T-cell (primary cell): ENCODE results near the gene ATOX1. TPM values are rescaled to one million over a fixed set of nuclear protein-coding genes. Genes with fewer than 3 reads are reported as not detected.
A peak's percentile ranks its signal among the peaks of the same experiment; 100 is the strongest.

Experiments used
- ATAC-seq, 4 experiments: fragments of 200-7000 bp in 3 of 4; fragments of 150-1000 bp in 1 of 4; cut with Tn5 transposase; replicated peaks in 1 of 4; 1 replicate in 3 of 4; 2 replicates in 1 of 4; pipeline ENCODE4 v1.10.0; 2021; ENCODE audit warnings: moderate library complexity in 3 of 4, mild to moderate bottlenecking in 2 of 4, moderate number of reproducible peaks in 1 of 4
- CTCF ChIA-PET, 2 donors: fragments of 300-600 bp; sonication (Branson Sonifier 250); formaldehyde crosslinking; loops; one replicate each; lab custom pipeline; 2022; ENCODE audit warnings: antibody characterized with exemption in 2 of 2; lab: Charles Lee
- POLR2A ChIA-PET, 2 donors: fragments of 300-600 bp; sonication (Branson Sonifier 250); formaldehyde crosslinking; loops; one replicate each; lab custom pipeline; 2022; ENCODE audit warnings: antibody characterized with exemption in 2 of 2; lab: Charles Lee
- DNase-seq, 35 experiments: peaks; one replicate each; pipeline versions ENCODE4 v3.0.0 to v3.0.0-alpha.2; 2013 to 2023
- H3K27ac ChIP-seq: one replicate; pipeline ENCODE4 v1.5.1; 2013; ENCODE audit warnings: low read length
- H3K27me3 ChIP-seq, 2 experiments: replicated peaks in 1 of 2; 1 replicate in 1 of 2; 2 replicates in 1 of 2; pipeline versions ENCODE4 v1.6.1 to v1.7.0; 2013; ENCODE audit warnings: low read length in 1 of 2, mixed read lengths in 1 of 2; ENCODE audit not compliant: control insufficient read depth in 2 of 2, insufficient read depth in 2 of 2; ENCODE audit errors: extremely low read depth in 1 of 2
- H3K36me3 ChIP-seq, 2 donors: 1 replicate in 1 of 2; 2 replicates in 1 of 2; pipeline versions ENCODE4 v1.6.1 to v1.7.0; 2013; ENCODE audit warnings: low read length in 1 of 2; ENCODE audit not compliant: control insufficient read depth in 2 of 2, insufficient read depth in 1 of 2; ENCODE audit errors: extremely low read depth in 1 of 2
- H3K4me1 ChIP-seq, 2 experiments: 1 replicate in 1 of 2; 2 replicates in 1 of 2; pipeline versions ENCODE4 v1.6.1 to v1.7.0; 2013; ENCODE audit warnings: low read length in 2 of 2, mixed read lengths in 1 of 2; ENCODE audit not compliant: insufficient read depth in 2 of 2, control insufficient read depth in 1 of 2; ENCODE audit errors: extremely low read depth in 1 of 2
- H3K4me3 ChIP-seq, 2 donors: 1 replicate in 1 of 2; 2 replicates in 1 of 2; pipeline versions ENCODE4 v1.5.1 to v1.7.0; 2013; ENCODE audit warnings: mild to moderate bottlenecking in 2 of 2, low read length in 1 of 2, moderate library complexity in 1 of 2; ENCODE audit not compliant: control insufficient read depth in 1 of 2; ENCODE audit errors: extremely low read depth in 1 of 2
- H3K9me3 ChIP-seq: 2 replicates; pipeline ENCODE4 v1.7.0; 2013
- H3K27ac Mint-ChIP-seq, 2 donors: one replicate each; pipeline ENCODE4 v1.8.0; 2020 to 2021; ENCODE audit warnings: mild to moderate bottlenecking in 2 of 2, mixed read lengths in 2 of 2
- H3K27me3 Mint-ChIP-seq, 2 donors: one replicate each; pipeline ENCODE4 v1.8.0; 2021 to 2022; ENCODE audit warnings: mixed read lengths in 2 of 2
- H3K36me3 Mint-ChIP-seq: one replicate; pipeline ENCODE4 v1.8.0; 2021; ENCODE audit warnings: mixed read lengths
- H3K4me1 Mint-ChIP-seq, 3 donors: one replicate each; pipeline ENCODE4 v1.8.0; 2020 to 2022; ENCODE audit warnings: mixed read lengths in 3 of 3, mild to moderate bottlenecking in 1 of 3
- H3K4me3 Mint-ChIP-seq, 3 donors: one replicate each; pipeline ENCODE4 v1.8.0; 2020 to 2022; ENCODE audit warnings: mild to moderate bottlenecking in 3 of 3, mixed read lengths in 3 of 3, moderate library complexity in 3 of 3
- H3K9me3 Mint-ChIP-seq, 3 donors: one replicate each; pipeline ENCODE4 v1.8.0; 2020 to 2022; ENCODE audit warnings: mixed read lengths in 3 of 3
- WGBS: methylation state at CpG from one replicate; pipeline ENCODE4 v1.1.5; 2013; ENCODE audit warnings: missing lambda C conversion rate; ENCODE audit not compliant: insufficient coverage; 5-methylcytosine and 5-hydroxymethylcytosine counted together
- total RNA-seq, 35 experiments: library from RNA in 6 of 35; stranded (reverse) in 6 of 35; fragments of 120-200 nt in 1 of 35; gene quantifications; one replicate each; pipeline versions ENCODE4 v1.2.1 to v1.2.4 and lab custom pipeline; 2013 to 2026

ATOX1 gene
- total RNA-seq, 5 donors from 2014 or later (not counting 1 experiment from before 2014, with no cell fraction given): 21.4 to 33.8 (median 30.9) TPM

DNA sequence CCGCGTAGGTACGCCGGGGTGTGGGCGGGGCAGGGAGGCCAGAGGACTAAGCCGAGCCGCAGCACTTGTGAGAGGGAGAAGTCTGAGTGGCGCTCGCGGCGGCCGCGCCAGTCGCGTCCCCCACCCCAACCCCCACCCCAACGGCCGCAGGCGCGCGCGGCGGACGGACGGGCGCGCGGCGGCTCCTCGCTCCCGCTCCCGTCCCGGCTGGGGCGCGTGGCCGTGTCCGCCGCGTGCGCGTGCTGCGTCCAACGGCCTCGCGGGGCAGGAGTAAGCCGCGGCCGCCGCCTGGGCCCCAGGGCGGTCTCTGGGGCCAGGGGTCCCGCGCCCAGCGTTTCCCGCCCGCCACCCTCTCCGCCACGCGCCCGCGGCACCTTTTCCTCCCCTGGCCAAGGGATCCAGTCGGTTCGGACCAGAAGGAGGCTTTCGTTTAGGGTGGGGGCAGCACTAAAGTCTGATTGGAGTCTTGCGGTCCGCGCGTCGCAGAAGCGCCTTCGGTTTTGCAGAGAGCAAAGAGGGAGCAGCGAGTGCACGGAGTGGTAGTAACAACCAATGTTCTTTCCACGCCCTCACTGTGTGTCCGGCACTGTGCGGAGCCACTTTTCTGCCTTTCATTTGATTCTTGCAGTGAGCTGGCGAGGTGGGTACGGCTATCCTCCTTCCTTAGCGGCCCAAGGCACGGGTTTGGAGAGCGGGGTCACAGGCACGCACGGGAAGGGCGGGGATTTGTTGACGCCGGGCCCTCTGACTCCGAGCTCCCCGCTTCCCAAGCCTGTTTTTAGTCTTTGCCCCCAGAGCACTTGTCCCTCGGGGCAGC is 13.8 kb upstream of the ATOX1 start:
- Mint-ChIP-seq H3K27me3 (no peaks in the 10 kb centered on the region), H3K4me3 (peak overlapping the region in 2 of 3 donors; percentile 79 to 85), H3K27ac (peak overlapping the region; percentile 40 to 64), H3K36me3 (peaks cover 16% of the 10 kb centered on the region), H3K9me3 (no peaks in the 10 kb centered on the region), H3K4me1 (peaks cover 52 to 60% (median 53%) of the 10 kb centered on the region in 3 donors)
- Histone ChIP-seq H3K4me3 (peak overlapping the region; percentile 88 to 96), H3K27me3 (no peaks in the 10 kb centered on the region), H3K4me1 (peaks cover 24 to 26% of the 10 kb centered on the region in 2 experiments), H3K9me3 (no peaks in the 10 kb centered on the region), H3K36me3 (no peaks in the 10 kb centered on the region), H3K27ac (peak overlapping the region; percentile 62)
- DNase-seq (peak in 32 of 35 experiments; percentile 15 to 61 (median 31)), ATAC-seq (no peak)
- ChIA-PET POLR2A (interaction anchor here (0.5 to 1.8 kb wide), 10 partner anchors 9 to 1812 kb away, joined by 3 to 10 read pairs (median 5); partner anchors contain the start of gene ATOX1 (in 1 of the 2)), CTCF (interaction anchor here in 1 of 2 donors (1.1 to 2.0 kb wide), 4 partner anchors 12 to 1322 kb away, joined by 3 to 16 read pairs (median 4); partner anchors contain the start of gene ATOX1)
- WGBS: under 1% methylated on average over 81 of the region's 87 CpGs

DNA sequence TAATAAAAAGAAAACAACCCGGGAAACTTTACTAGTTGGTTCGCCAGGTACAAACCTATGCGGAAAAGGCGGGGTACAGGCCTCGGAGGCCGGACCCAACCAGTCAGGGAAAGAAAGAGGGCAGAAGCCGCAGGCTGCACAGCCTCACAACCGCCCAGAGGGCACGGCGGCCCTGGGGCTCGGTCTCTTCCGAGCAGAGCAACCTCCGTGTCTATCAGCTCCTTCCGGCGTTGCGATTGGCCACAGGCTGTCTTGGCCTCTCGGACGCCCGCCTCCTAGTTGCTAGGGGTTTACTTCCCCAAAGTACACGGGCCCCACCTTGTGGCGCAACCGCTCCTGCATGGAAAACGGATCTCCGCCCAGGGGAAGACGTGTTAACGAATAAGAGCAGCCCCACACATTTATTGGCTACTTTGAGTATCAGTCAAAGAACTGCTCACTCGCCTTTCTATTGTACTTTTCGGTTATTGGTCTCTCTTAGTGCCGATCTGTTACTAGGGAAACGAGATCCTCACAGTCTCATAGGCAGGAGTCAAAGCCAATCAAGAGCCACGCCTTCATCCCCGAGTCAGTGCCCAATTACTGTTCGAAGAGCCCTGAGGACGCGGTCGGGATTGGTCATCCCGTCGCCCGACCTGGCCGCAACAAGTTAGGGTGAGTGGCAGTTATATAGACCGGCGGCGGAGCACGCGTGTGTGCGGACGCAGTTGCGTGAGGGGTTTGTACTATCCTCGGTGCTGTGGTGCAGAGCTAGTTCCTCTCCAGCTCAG is 13.0 kb upstream of the ATOX1 start, which contains the start of gene G3BP1:
G3BP1 (plus strand) TSS at position 696 of the 770 bp plus-strand sequence. CDS start 14,667 bp downstream, outside the sequence.
- peak within 1 kb of the TSS; percentile 94 for H3K27ac ChIP-seq
- H3K27me3 Mint-ChIP-seq: no peaks in the 10 kb centered on the region
- ATAC-seq (peak; percentile 78 to 81 (median 80)), DNase-seq (peak; percentile 94 to 100 (median 100))
- POLR2A ChIA-PET: interaction anchor here (0.5 to 1.8 kb wide), 13 partner anchors 8 to 1811 kb away, joined by 3 to 10 read pairs (median 5); partner anchors contain the start of gene ATOX1 (in 1 of the 2)
- H3K4me1 ChIP-seq: peaks cover 24 to 25% of the 10 kb centered on the region in 2 experiments
- H3K36me3 Mint-ChIP-seq: peaks cover 12% of the 10 kb centered on the region
- H3K27ac Mint-ChIP-seq: peak within 1 kb of the TSS; percentile 40 to 64
- H3K4me3 ChIP-seq: peak within 1 kb of the TSS; percentile 88 to 96
- under 1% methylated on average over 46 of the region's 49 CpGs for WGBS
- CTCF ChIA-PET: interaction anchor here (0.6 to 2.0 kb wide), 12 partner anchors 9 to 1321 kb away, joined by 3 to 16 read pairs (median 3); partner anchors contain the start of genes ATOX1 (in 1 of the 2) and SLC36A1 (in 1 of the 2)
- H3K4me1 Mint-ChIP-seq: peaks cover 45 to 52% (median 47%) of the 10 kb centered on the region in 3 donors
- no peaks in the 10 kb centered on the region for H3K9me3 ChIP-seq
- H3K27me3 ChIP-seq: no peaks in the 10 kb centered on the region
- no peaks in the 10 kb centered on the region for H3K36me3 ChIP-seq
- peak within 1 kb of the TSS in 2 of 3 donors; percentile 79 to 85 for H3K4me3 Mint-ChIP-seq
- H3K9me3 Mint-ChIP-seq: no peaks in the 10 kb centered on the region

DNA sequence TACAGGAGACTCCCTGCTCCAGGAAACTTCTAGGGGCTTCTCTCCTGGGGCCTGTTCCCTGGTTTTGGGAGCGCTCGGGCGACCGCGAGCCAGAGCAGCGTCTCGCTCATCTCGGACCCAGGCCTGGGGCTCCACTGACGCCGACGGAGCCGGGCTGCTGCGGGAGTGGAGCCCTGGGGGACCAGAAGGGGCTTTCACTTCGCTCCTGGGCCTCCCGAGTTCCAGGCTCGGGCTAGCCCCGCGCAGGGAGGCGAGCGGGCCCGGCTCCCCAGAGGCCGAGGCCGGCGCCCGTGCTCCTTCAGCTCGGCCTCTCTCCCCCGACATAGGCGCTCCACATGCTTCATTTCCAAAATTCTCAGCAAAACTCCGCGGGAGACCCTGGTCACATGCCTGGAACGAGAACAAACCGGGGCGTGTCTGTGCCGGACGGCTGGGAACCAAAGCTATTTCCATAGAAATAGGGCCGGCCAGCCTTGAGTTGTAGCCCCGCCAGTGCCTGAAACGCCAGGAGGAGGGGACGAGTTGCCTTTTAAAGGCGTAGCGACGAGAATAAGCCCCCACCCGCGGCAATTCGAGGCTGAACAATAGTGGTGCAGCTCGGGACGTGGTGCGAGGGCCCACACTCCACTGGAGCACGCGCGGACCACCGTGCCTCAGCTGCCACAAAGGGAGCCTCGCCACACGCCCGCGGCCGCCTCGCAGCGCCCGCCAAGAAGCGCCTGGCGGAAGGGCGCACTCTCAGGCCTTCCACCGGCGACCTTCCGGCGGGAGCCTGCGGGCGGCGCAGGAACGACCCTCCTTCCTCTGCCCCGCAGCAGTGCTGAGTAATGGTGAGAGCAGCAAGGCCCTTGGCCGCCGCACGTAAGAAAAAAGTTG is 12.2 kb upstream of the ATOX1 start:
- H3K27ac Mint-ChIP-seq: no peak overlapping the region
- H3K4me3 Mint-ChIP-seq: no peak overlapping the region
- no peaks in the 10 kb centered on the region for H3K9me3 Mint-ChIP-seq
- peaks cover 23 to 24% of the 10 kb centered on the region in 2 experiments for H3K4me1 ChIP-seq
- H3K36me3 Mint-ChIP-seq: peaks cover 7% of the 10 kb centered on the region
- DNase-seq (peak in 10 of 35 experiments; percentile 21 to 55 (median 34)), ATAC-seq (peak; percentile 8 to 26 (median 15))
- no peaks in the 10 kb centered on the region for H3K27me3 Mint-ChIP-seq
- H3K9me3 ChIP-seq: no peaks in the 10 kb centered on the region
- no peaks in the 10 kb centered on the region for H3K27me3 ChIP-seq
- ChIA-PET POLR2A (interaction anchor here (0.5 to 1.8 kb wide), 8 partner anchors 12 to 1725 kb away, joined by 3 to 10 read pairs (median 5); partner anchors contain the start of gene ATOX1 (in 1 of the 2)), CTCF (interaction anchor here (0.6 to 2.0 kb wide), 12 partner anchors 10 to 1321 kb away, joined by 3 to 16 read pairs (median 3); partner anchors contain the start of genes ATOX1 (in 1 of the 2) and SLC36A1 (in 1 of the 2))
- H3K27ac ChIP-seq: peak overlapping the region; percentile 94
- H3K4me3 ChIP-seq: peak overlapping the region; percentile 65 to 68
- no peaks in the 10 kb centered on the region for H3K36me3 ChIP-seq
- H3K4me1 Mint-ChIP-seq: peaks cover 37 to 44% (median 38%) of the 10 kb centered on the region in 3 donors
- 8% methylated on average over 63 of the region's 75 CpGs for WGBS

DNA sequence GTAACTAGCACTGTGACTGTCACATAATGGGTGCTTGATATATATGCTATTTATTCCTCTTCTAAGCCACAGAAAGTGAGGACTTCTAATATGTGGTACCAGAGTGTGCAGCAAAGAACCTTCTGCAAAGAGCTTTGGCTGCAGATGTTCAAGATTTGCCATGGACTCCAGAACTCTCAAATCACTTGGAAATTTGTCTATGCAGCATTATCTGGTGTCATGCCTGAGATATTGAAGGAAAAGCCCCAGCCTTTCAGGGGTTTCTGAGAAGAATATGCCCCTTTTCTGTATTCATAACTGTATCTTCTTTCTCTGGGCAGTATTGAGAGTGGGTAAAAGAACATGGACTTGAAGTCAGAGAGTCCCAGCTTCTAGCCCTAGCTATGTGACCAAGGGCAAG is 8.5 kb upstream of the ATOX1 start:
- no peaks in the 10 kb centered on the region for H3K27me3 ChIP-seq
- Mint-ChIP-seq H3K4me3 (no peak overlapping the region), H3K36me3 (no peaks in the 10 kb centered on the region), H3K9me3 (no peaks in the 10 kb centered on the region), H3K27ac (no peak overlapping the region), H3K27me3 (no peaks in the 10 kb centered on the region), H3K4me1 (peaks cover 9 to 14% (median 13%) of the 10 kb centered on the region in 3 donors)
- H3K36me3 ChIP-seq: no peaks in the 10 kb centered on the region
- peaks cover 5 to 19% of the 10 kb centered on the region in 2 experiments for H3K4me1 ChIP-seq
- H3K9me3 ChIP-seq: no peaks in the 10 kb centered on the region
- ChIA-PET POLR2A (no interaction called here), CTCF (no interaction called here)
- H3K4me3 ChIP-seq: no peak overlapping the region
- ATAC-seq (no peak), DNase-seq (no peak)
- no peak overlapping the region for H3K27ac ChIP-seq

DNA sequence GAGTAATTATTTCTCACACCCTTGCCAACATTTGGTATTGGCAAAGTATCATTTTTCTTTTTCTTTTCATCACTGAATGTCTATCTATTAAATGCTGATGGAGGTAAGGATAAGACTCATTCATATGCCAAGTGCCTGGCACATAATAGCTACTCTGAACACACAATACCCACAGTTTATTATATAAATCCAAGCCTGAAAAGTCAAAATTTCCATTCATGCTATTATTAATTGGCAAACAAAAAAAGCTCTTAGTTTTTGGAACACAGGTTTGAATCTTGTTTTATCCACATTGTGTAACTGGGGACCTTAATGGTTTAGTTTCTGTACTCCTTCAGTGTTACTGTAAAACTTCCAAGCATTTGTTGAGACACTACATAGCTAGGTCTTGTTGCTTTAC is 6.4 kb upstream of the ATOX1 start:
- Mint-ChIP-seq H3K4me1 (peaks cover 4 to 8% (median 5%) of the 10 kb centered on the region in 3 donors), H3K27ac (no peak overlapping the region), H3K27me3 (no peaks in the 10 kb centered on the region), H3K9me3 (no peaks in the 10 kb centered on the region), H3K36me3 (no peaks in the 10 kb centered on the region), H3K4me3 (no peak overlapping the region)
- ATAC-seq (no peak), DNase-seq (no peak)
- H3K27ac ChIP-seq: no peak overlapping the region
- no peaks in the 10 kb centered on the region for H3K27me3 ChIP-seq
- no peak overlapping the region for H3K4me3 ChIP-seq
- no peaks in the 10 kb centered on the region for H3K9me3 ChIP-seq
- CTCF ChIA-PET: no interaction called here
- H3K36me3 ChIP-seq: no peaks in the 10 kb centered on the region
- POLR2A ChIA-PET: interaction anchor here (0.5 to 0.6 kb wide), 2 partner anchors 9 to 10 kb away, joined by 3 to 5 read pairs; no protein-coding TSS in a partner anchor
- peaks cover 0 to 6% of the 10 kb centered on the region in 2 experiments for H3K4me1 ChIP-seq
